SW480 (cell line): Measurements from ENCODE around the gene TFAP2C.
"Not testable (repeated sequence)": the region's sequence is repeated elsewhere in the genome, so short reads cannot be mapped to it uniquely, and the experiment has no call there.

Experiments used
- DNase-seq: peaks from one replicate; pipeline ENCODE4 v3.0.0-alpha.2; 2016; ENCODE audit warnings: low spot score

The TFAP2C gene

DNA sequence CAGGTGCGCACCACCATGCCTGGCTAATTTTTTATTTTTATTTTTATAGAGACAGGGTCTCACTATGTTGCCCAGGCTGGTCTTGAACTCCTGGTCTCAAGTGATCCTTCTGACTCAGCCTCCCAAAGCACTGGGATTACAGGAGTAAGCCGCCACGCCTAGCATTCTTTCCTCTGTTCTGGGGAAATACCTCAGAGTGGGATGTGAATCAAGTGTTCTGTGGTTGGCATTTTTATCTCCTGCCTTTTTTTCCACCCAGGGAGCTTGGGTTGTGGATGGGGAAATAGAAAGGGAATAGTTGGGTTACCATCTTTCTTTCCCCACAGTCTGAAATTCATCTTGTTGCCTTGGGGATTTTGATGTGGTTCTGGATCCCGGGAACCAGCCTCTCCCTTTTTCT lies 24.1 kb downstream of the TFAP2C start:
- no peak for DNase-seq

DNA sequence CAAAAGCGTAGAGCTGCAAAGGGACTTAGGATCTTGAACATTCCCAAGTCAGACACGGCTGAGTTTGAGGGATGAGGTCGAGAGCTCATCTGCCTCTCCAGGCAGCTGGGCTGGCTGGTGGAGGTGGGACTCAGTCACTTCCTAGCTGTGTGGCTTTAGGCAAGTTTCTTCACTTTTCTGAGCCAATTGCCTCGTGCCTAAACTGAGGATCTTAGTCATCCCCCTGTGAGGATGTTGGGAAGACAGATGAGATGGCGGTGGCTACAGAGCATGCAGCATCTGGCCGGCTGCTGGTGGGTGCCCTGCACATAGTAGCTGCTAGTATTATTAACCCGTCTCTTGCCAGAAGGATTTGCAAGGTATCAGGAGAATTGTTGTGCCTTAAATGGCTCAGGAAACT lies 27.5 kb downstream of the TFAP2C start:
- DNase-seq = no peak

DNA sequence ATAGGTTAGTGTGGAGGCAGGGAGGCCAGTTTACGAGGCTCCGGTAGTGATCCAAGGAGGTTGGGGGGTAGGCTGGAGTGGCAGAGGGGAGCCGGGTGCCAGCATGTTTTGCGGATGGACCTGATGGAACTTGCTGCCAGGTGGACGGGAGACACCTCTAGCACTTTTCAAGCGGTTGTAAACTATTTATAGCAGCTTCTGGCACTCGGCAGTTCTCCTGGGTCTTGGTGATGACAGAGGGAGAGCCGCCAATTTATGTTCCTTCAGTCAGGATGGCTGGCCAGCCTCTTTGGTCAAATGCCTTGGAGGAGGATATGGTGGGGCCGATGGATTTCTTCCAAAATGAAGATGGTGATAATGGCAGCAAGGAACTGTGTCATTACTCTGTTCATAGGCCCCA lies 28.8 kb downstream of the TFAP2C start:
- no peak for DNase-seq

DNA sequence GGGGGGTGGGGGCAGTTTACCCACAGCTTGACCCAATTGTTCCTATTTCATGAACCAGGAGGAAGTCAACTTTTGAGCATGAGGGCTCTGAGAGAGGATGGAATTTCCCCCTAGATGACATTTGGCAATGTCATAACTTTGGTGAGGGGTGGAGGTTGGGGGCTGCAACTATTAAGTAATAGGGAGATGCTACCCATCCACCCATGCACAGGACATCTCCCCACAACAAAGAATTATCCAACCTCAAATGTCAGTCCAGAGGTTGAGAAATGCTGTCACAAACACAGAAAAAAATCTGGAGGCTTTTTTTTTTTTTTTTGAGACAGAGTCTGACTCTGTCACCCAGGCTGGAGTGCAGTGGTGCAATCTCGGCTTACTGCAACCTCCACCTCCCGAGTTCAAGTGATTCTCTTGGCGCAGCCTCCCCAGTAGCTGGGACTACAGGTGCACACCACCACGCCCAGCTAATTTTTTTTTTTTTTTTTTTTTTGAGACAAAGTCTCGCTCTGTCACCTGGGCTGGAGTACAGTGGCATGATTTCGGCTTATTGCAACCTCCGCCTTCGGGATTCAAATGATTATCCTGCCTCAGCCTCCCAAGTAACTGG lies 29.3 kb downstream of the TFAP2C start:
- DNase-seq = not testable (repeated sequence)

DNA sequence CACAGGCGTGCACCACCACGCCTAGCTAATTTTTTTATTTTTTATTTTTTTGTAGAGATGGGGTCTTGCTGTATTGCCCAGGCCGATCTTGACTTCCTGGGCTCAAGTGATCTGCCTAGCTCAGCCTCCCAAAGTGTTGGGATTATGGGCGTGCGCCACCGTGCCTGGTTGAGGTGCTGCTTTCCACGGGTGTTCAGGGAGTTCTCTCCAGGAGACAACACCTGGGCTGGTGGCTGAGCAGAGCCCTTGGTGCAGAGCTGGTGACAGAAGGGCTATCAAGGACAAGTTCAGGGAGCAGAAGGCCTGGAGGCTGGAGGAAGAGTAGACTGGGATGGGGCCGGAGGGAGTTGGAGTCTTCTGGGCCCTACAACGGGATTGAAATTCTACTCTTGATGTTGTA lies 34.6 kb downstream of the TFAP2C start:
- DNase-seq = no peak

DNA sequence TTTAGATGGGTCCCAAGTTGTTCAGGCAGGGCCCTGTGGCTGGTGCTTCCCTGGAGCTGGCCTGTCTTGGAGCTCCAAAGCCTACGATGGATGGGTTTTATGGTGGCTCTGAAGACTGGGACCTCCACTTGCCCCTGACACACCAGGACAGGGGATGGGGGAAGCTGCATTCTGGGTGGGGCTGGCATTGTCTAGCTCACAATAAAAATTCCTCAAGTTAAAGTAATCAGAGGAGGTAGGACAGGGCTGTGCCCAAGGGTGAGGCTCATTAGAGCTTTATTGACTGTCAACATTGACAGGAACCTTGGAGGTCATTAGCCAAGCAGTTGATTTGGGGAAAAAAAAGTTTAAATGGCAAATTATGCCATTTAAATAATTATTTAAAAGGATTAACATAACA lies 35.7 kb downstream of the TFAP2C start:
- no peak for DNase-seq

DNA sequence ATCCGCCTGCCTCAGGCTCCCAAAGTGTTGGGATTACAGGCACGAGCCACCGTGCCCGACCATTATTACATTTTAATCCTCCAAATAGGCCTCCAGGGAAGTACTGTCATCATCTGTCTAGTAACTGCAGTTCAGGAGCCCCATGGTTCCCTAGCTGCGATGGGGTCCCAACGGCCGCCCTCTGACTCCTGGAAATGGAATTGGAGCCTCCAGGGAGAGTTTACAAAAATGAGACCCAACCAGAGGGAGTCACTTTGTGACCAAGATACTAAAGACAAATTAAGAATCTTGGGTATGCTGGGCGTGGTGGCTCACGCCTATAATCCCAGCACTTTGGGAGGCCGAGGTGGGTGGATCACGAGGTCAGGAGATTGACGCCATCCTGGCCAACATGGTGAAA lies 36.7 kb downstream of the TFAP2C start:
- DNase-seq = no peak

DNA sequence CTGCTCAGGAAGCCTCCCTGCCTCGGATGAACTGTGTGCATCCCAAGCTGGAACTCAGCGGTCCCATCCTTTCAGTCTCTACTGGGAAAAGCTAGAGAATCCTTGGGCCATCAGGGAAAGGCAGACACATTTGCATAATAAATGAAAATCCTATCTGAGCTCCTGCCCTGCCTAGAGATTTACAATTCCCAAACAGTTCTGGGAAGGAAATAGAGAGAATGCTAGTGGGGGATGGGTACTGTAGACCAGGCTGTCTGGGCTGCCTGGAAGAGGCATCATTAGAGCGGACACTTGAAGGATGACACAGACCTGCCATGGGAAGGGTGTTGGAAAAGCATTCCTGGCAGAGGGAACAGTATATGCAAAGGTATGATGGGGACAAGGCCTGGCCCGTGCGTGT lies 44.3 kb downstream of the TFAP2C start:
- DNase-seq = no peak

DNA sequence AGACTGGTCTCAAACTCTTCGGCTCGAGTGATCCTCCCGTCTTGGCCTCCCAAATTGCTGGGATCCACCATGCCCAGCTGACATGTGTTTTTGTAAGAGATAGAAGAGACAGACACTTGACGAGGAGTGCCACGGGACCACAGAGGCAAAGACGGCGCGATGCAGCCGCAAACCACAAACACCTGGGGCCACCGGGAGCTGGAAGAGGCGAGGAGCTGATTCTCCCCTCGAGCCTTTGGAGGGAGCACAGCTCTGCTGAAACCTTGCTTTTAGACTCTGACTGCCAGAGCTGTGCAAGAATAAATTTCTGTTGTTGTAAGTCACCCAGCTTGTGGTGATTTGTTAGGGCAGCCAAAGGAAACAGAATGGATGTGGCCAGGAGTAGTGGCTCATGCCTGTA lies 46.9 kb downstream of the TFAP2C start:
- no peak for DNase-seq

DNA sequence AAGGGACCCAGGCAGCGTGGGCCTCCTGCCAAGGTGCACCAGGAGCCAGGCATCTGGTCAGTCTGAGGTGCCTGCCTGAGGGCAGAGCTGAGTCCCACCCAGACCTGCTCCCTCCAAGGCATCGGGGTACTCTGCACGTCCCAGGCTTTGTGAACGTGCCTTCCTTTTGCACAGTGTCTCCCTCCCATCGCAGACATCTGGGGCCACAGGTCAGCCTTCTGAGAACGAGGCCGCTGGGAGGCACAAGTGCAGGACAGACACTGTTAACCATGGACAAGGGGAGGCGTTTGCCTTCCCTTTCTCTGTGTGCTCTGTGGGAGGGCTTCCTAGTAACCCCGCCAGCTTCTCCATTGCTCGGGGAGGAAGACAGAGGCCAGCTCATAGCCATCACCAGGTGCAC lies 47.6 kb downstream of the TFAP2C start:
- DNase-seq = no peak

DNA sequence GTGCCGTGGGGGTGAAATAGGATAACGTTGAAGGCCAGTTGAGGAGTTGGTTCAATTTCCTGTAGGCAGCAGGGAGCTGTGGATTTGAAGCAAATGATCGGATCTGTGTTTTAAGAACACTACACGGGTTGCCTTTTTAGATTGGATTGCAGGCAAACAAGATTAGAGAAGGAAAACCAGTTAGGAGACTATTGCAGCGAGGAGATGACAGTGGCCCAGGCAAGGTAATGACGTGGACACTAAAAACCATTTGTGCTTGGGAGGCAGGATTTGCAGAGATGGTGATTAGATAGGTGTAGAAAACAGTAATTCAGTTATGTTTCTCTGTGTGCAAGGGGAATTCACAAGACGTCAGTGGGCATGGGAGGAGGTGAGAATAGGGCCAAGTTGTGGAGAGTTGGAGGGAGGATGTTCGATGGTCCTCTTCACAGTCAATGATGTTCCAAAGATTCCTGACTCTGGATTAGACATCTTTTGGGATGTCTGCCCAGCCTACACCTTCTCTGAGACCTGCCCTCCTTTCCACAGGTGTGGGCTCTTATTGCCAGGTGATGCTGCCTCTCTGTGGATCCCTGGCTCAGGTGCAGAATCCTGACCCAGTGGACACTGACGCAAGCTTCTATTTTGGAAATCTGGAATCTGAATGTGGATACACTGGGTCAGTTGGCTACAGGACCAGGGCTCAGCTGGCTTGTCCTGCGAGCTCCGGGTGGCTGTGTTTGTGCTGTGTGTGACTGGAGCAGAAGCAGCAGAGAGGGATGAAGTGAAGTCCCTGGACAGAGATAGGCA lies 54.2 kb downstream of the TFAP2C start:
- no peak for DNase-seq

DNA sequence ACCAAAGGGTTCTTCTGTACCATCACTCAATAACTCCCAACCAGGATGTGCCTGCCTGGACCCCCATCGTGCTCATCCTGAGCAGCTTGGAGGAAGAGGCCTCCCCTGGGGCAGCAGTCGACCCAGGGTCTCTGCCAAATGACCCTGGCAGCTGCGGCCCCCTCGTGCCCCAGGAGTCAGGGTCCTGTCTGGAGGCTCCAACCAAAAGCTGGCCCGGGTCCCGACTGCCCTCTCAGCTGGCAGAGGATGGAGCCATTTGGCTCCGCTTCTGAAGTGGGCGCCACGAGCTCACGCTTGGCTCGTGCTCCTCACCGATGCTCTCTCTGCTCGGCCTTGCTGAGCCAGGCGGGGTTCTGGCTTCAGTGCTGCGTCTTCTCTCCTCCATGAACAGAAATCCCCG lies 56.8 kb downstream of the TFAP2C start:
- no peak for DNase-seq

DNA sequence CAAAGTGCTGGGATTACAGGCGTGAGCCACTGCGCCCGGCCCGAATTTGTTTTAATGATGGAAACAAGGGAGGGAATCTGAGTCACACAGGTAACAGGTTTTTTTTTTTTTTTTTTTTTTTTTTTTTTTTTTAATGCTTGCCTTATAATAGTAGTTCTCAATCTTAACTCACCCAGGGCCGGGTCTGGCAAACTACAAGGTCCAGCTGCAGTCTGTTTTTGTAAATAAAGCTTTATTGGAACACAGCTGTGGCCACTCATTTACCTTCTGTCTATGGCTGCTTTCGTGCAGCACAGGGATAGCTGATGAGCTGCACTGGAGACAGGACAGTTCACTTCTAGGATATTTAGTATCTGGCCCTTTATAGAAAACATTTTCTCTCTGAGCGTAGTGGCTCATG lies 58.0 kb downstream of the TFAP2C start:
- no peak for DNase-seq

DNA sequence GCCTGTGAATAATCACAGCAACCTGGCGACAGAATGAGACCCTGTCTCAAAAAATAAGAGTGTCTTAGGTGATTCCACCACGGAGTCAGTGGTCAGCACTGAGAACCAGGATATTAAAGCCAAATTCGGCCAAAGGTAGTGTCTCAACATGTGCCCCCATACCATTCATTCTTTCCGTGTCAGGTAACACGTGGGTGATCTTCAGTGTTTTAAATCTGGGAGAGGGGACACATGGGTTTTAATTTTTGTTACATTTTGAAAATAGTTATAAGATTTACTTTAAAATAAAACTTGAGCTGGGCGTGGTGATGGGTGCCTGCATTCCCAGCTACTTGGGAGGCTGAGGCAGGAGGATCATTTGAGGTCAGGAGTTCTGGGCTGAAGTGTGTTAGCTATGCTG lies 59.0 kb downstream of the TFAP2C start:
- DNase-seq = no peak
